ENCODE data around the gene LRRC8A.

The LRRC8A gene

GRCh38 chr9:128905964-128906363 lies 24.0 kb downstream of the LRRC8A start:
- Histone ChIP-seq H4K20me1 (ENCODE audit: insufficient read depth, low read length, poor library complexity, severe bottlenecking) (no peaks in the 10 kb centered on the region), H3K79me2 (ENCODE audit: insufficient read depth, low read length) (peaks cover 9% of the 10 kb centered on the region; the same call in 1 of the 2 replicates), H3K9me3 (ENCODE audit: insufficient read depth, low read depth, low read length) (no peaks in the 10 kb centered on the region), H3K4me1 (ENCODE audit: insufficient read depth, low read length, poor library complexity, severe bottlenecking) (peaks cover 16% of the 10 kb centered on the region), H3K9ac (ENCODE audit: low read depth, low read length, poor library complexity, severe bottlenecking) (no peak overlapping the region), H3K4me3 (ENCODE audit: low read length, poor library complexity, severe bottlenecking) (no peak overlapping the region), H2AFZ (ENCODE audit: low read length) (no peak overlapping the region), H3K36me3 (ENCODE audit: insufficient read depth, low read length) (peaks cover 21% of the 10 kb centered on the region; the same call in 1 of the 2 replicates), H3F3A (ENCODE audit: low read depth) (no peaks in the 10 kb centered on the region), H3K27me3 (ENCODE audit: insufficient read depth, low read length, poor library complexity, severe bottlenecking) (no peaks in the 10 kb centered on the region), H3K4me2 (ENCODE audit: low read depth, low read length, poor library complexity, severe bottlenecking) (no peak overlapping the region), H3K9me2 (replicated peaks; ENCODE audit: low read depth, low read length) (no peaks in the 10 kb centered on the region)
- TF ChIP-seq EZH2phosphoT487 (IDR thresholded peaks at IDR 0.05; ENCODE audit: borderline replicate concordance) (no peak), CTCF (conservative IDR thresholded peaks at IDR 0.05; ENCODE audit: low read length) (no peak)

- Histone ChIP-seq H3K9ac (ENCODE audit: low read depth, low read length, poor library complexity, severe bottlenecking) (no peak overlapping the region), H3K9me2 (replicated peaks; ENCODE audit: low read depth, low read length) (no peaks in the 10 kb centered on the region), H3F3A (ENCODE audit: low read depth) (no peaks in the 10 kb centered on the region)
Measured at GRCh38 chr9:128906741-128907140, 24.8 kb downstream of the LRRC8A start.

GRCh38 chr9:128908372-128908771 lies 26.4 kb downstream of the LRRC8A start:
- Histone ChIP-seq H3K4me1 (ENCODE audit: insufficient read depth, low read length, poor library complexity, severe bottlenecking) (no peaks in the 10 kb centered on the region), H3F3A (ENCODE audit: low read depth) (no peaks in the 10 kb centered on the region), H3K9me2 (replicated peaks; ENCODE audit: low read depth, low read length) (no peaks in the 10 kb centered on the region), H3K79me2 (ENCODE audit: insufficient read depth, low read length) (no peaks in the 10 kb centered on the region), H2AFZ (ENCODE audit: low read length) (no peak overlapping the region), H3K9me3 (ENCODE audit: insufficient read depth, low read depth, low read length) (no peaks in the 10 kb centered on the region), H3K27me3 (ENCODE audit: insufficient read depth, low read length, poor library complexity, severe bottlenecking) (no peaks in the 10 kb centered on the region), H3K4me2 (ENCODE audit: low read depth, low read length, poor library complexity, severe bottlenecking) (no peak overlapping the region), H3K36me3 (ENCODE audit: insufficient read depth, low read length) (peaks cover 21% of the 10 kb centered on the region; the same call in 1 of the 2 replicates), H4K20me1 (ENCODE audit: insufficient read depth, low read length, poor library complexity, severe bottlenecking) (no peaks in the 10 kb centered on the region), H3K4me3 (ENCODE audit: low read length, poor library complexity, severe bottlenecking) (no peak overlapping the region), H3K9ac (ENCODE audit: low read depth, low read length, poor library complexity, severe bottlenecking) (no peak overlapping the region)
- TF ChIP-seq EZH2phosphoT487 (IDR thresholded peaks at IDR 0.05; ENCODE audit: borderline replicate concordance), result no peak
- no peak for TF ChIP-seq CTCF (conservative IDR thresholded peaks at IDR 0.05; ENCODE audit: low read length)

More at GRCh38 chr9:128906741-128907140, 24.8 kb downstream of the LRRC8A start:
- Histone ChIP-seq H3K4me2 (ENCODE audit: low read depth, low read length, poor library complexity, severe bottlenecking) (no peak overlapping the region), H3K79me2 (ENCODE audit: insufficient read depth, low read length) (peaks cover 8% of the 10 kb centered on the region; the same call in 1 of the 2 replicates), H3K9me3 (ENCODE audit: insufficient read depth, low read depth, low read length) (no peaks in the 10 kb centered on the region), H2AFZ (ENCODE audit: low read length) (no peak overlapping the region), H4K20me1 (ENCODE audit: insufficient read depth, low read length, poor library complexity, severe bottlenecking) (no peaks in the 10 kb centered on the region), H3K36me3 (ENCODE audit: insufficient read depth, low read length) (peaks cover 21% of the 10 kb centered on the region; the same call in 1 of the 2 replicates), H3K27me3 (ENCODE audit: insufficient read depth, low read length, poor library complexity, severe bottlenecking) (no peaks in the 10 kb centered on the region), H3K4me1 (ENCODE audit: insufficient read depth, low read length, poor library complexity, severe bottlenecking) (peaks cover 13% of the 10 kb centered on the region), H3K4me3 (ENCODE audit: low read length, poor library complexity, severe bottlenecking) (no peak overlapping the region)
- TF ChIP-seq EZH2phosphoT487 (IDR thresholded peaks at IDR 0.05; ENCODE audit: borderline replicate concordance), result no peak
- no peak for TF ChIP-seq CTCF (conservative IDR thresholded peaks at IDR 0.05; ENCODE audit: low read length)
